PC-3 (cell line): ENCODE results near the gene LRRFIP1.

Source experiments
- CTCF ChIP-seq: fragments of 300-600 bp; sonication (generic); conservative IDR thresholded peaks from 2 replicates; pipeline ENCODE4 v1.5.1; 2017; ENCODE audit warnings: antibody characterized with exemption, low read depth, mild to moderate bottlenecking, low read length
- EZH2 ChIP-seq: fragments of 300-600 bp; sonication (generic); IDR thresholded peaks from one replicate; pipeline ENCODE4 v1.6.1; 2017; ENCODE audit warnings: antibody characterized with exemption, mild to moderate bottlenecking, low read length; ENCODE audit not compliant: unreplicated experiment
- EZH2phosphoT487 ChIP-seq: fragments of 300-600 bp; sonication (generic); IDR thresholded peaks from 2 replicates; pipeline ENCODE4 v1.6.1; 2018; ENCODE audit warnings: mild to moderate bottlenecking, antibody characterized with exemption, low read length, borderline replicate concordance

- TF ChIP-seq CTCF = no peak
- TF ChIP-seq EZH2phosphoT487 = no peak
- no peak for TF ChIP-seq EZH2
Observed at GRCh38 chr2:237616373-237616733, 11.0 kb upstream of the LRRFIP1 start.
